ENCODE data around the gene LRRK1. TPM values are rescaled to one million over a fixed set of nuclear protein-coding genes. Genes with fewer than 3 reads are reported as not detected.

Gene LRRK1
- total RNA-seq, 1 experiment from 2014 or later = 7.6 TPM

DNA sequence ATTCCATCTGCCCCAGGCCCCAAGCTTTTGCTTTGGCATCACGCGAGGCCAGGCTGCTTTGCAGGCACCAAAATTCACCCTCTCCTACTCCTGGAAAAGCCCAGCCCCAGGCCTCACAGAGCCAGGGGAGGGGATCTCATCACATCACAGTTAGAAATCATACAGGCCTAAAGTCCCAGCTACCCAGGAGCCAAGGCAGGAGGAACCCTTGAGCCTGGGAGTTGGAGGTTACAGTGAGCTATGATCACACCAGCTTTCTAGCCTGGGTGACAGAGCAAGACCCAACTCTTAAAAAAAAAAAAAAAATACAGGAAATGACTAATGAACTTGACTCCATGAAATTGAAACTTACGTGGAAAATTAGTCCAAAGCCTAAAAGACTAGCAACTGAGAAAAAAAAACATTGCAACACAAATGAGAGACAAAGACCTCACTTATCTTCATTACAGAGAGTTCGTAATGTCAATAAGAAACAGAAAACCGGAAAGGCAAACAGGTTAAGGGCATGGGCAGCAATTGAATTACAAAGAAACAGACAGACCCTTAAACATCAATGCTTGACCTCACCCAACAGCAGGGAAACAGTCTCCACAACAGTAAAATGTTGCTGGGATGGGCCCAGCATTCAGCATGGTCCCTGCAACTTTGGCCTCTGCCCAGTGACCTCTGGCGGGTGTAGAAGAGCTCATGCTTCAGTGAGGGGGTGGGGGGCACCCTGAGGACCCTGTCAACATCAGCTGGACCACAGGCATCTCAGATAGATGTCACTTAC is 151.5 kb downstream of the LRRK1 start:
- Mint-ChIP-seq H3K4me3 (peak overlapping the region; percentile 14; the same call in 1 of the 2 replicates), H3K36me3 (peaks cover 39% of the 10 kb centered on the region), H3K4me1 (peaks cover 62% of the 10 kb centered on the region), H3K27ac (peak overlapping the region; percentile 98), H3K9me3 (peaks cover 23% of the 10 kb centered on the region), H3K27me3 (ENCODE audit: low read depth) (peaks cover 17% of the 10 kb centered on the region)
- TF ChIP-seq TEAD4 (CRISPR knock-in tag; IDR thresholded peaks at IDR 0.05) = no peak
- TF ChIP-seq, protein P1, sequence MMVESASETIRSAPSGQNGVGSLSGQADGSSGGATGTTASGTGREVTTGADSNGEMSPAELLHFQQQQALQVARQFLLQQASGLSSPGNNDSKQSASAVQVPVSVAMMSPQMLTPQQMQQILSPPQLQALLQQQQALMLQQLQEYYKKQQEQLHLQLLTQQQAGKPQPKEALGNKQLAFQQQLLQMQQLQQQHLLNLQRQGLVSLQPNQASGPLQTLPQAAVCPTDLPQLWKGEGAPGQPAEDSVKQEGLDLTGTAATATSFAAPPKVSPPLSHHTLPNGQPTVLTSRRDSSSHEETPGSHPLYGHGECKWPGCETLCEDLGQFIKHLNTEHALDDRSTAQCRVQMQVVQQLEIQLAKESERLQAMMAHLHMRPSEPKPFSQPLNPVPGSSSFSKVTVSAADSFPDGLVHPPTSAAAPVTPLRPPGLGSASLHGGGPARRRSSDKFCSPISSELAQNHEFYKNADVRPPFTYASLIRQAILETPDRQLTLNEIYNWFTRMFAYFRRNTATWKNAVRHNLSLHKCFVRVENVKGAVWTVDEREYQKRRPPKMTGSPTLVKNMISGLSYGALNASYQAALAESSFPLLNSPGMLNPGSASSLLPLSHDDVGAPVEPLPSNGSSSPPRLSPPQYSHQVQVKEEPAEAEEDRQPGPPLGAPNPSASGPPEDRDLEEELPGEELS (CRISPR knock-in tag; IDR thresholded peaks at IDR 0.05) = peak; percentile 40; the same call in 1 of the 2 replicates
- no peak for TF ChIP-seq ELF4 (CRISPR knock-in tag; IDR thresholded peaks at IDR 0.05; ENCODE audit: low read depth)
- TF ChIP-seq CREM (CRISPR knock-in tag; IDR thresholded peaks at IDR 0.05) = no peak
- TF ChIP-seq FOXK1 (CRISPR knock-in tag; IDR thresholded peaks at IDR 0.05) = 0 out of 2 replicates have a peak, but pooled peaks have one; percentile 44
- TF ChIP-seq, protein P2, sequence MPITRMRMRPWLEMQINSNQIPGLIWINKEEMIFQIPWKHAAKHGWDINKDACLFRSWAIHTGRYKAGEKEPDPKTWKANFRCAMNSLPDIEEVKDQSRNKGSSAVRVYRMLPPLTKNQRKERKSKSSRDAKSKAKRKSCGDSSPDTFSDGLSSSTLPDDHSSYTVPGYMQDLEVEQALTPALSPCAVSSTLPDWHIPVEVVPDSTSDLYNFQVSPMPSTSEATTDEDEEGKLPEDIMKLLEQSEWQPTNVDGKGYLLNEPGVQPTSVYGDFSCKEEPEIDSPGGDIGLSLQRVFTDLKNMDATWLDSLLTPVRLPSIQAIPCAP (CRISPR knock-in tag; IDR thresholded peaks at IDR 0.05) = no peak
- TF ChIP-seq GABPB1 (CRISPR knock-in tag; IDR thresholded peaks at IDR 0.05) = peak; percentile 31; the same call in 1 of the 2 replicates
- TF ChIP-seq NR3C1 (CRISPR knock-in tag; conservative IDR thresholded peaks at IDR 0.05; ENCODE audit: low read depth) = no peak
- TF ChIP-seq CREB1 (CRISPR knock-in tag; IDR thresholded peaks at IDR 0.05) = no peak
- TF ChIP-seq, protein P3, sequence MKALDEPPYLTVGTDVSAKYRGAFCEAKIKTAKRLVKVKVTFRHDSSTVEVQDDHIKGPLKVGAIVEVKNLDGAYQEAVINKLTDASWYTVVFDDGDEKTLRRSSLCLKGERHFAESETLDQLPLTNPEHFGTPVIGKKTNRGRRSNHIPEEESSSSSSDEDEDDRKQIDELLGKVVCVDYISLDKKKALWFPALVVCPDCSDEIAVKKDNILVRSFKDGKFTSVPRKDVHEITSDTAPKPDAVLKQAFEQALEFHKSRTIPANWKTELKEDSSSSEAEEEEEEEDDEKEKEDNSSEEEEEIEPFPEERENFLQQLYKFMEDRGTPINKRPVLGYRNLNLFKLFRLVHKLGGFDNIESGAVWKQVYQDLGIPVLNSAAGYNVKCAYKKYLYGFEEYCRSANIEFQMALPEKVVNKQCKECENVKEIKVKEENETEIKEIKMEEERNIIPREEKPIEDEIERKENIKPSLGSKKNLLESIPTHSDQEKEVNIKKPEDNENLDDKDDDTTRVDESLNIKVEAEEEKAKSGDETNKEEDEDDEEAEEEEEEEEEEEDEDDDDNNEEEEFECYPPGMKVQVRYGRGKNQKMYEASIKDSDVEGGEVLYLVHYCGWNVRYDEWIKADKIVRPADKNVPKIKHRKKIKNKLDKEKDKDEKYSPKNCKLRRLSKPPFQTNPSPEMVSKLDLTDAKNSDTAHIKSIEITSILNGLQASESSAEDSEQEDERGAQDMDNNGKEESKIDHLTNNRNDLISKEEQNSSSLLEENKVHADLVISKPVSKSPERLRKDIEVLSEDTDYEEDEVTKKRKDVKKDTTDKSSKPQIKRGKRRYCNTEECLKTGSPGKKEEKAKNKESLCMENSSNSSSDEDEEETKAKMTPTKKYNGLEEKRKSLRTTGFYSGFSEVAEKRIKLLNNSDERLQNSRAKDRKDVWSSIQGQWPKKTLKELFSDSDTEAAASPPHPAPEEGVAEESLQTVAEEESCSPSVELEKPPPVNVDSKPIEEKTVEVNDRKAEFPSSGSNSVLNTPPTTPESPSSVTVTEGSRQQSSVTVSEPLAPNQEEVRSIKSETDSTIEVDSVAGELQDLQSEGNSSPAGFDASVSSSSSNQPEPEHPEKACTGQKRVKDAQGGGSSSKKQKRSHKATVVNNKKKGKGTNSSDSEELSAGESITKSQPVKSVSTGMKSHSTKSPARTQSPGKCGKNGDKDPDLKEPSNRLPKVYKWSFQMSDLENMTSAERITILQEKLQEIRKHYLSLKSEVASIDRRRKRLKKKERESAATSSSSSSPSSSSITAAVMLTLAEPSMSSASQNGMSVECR (CRISPR knock-in tag; IDR thresholded peaks at IDR 0.05; ENCODE audit: borderline replicate concordance) = no peak
- TF ChIP-seq EMX1 (CRISPR knock-in tag; IDR thresholded peaks at IDR 0.05) = no peak
- TF ChIP-seq, protein P4, sequence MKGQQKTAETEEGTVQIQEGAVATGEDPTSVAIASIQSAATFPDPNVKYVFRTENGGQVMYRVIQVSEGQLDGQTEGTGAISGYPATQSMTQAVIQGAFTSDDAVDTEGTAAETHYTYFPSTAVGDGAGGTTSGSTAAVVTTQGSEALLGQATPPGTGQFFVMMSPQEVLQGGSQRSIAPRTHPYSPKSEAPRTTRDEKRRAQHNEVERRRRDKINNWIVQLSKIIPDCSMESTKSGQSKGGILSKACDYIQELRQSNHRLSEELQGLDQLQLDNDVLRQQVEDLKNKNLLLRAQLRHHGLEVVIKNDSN (CRISPR knock-in tag; IDR thresholded peaks at IDR 0.05) = no peak
- TF ChIP-seq, protein P5, sequence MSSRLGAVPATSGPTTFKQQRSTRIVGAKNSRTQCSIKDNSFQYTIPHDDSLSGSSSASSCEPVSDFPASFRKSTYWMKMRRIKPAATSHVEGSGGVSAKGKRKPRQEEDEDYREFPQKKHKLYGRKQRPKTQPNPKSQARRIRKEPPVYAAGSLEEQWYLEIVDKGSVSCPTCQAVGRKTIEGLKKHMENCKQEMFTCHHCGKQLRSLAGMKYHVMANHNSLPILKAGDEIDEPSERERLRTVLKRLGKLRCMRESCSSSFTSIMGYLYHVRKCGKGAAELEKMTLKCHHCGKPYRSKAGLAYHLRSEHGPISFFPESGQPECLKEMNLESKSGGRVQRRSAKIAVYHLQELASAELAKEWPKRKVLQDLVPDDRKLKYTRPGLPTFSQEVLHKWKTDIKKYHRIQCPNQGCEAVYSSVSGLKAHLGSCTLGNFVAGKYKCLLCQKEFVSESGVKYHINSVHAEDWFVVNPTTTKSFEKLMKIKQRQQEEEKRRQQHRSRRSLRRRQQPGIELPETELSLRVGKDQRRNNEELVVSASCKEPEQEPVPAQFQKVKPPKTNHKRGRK (CRISPR knock-in tag; IDR thresholded peaks at IDR 0.05; ENCODE audit: borderline replicate concordance) = no peak
- TF ChIP-seq ZNF423 (CRISPR knock-in tag; IDR thresholded peaks at IDR 0.05) = no peak
- peak; percentile 6; the same call in 1 of the 2 replicates for ATAC-seq
- POLR2A ChIA-PET = interaction anchor here (1.4 kb wide), 1 partner anchor 181 kb away, joined by 4 read pairs; the partner anchor contains the start of gene CHSY1
- DNase-seq (ENCODE audit: low spot score) = no peak
- CTCF ChIA-PET = interaction anchor here (0.7 to 6.5 kb wide), 12 partner anchors 10 to 218 kb away, joined by 3 to 53 read pairs (median 4); no protein-coding TSS in a partner anchor

Measured in WTC11 (cell line).